ENCODE measurements around the gene SFTA2. TPM values are rescaled to one million over a fixed set of nuclear protein-coding genes. Genes with fewer than 3 reads are reported as not detected.

The SFTA2 gene
- total RNA-seq = not detected in 2 replicates

DNA sequence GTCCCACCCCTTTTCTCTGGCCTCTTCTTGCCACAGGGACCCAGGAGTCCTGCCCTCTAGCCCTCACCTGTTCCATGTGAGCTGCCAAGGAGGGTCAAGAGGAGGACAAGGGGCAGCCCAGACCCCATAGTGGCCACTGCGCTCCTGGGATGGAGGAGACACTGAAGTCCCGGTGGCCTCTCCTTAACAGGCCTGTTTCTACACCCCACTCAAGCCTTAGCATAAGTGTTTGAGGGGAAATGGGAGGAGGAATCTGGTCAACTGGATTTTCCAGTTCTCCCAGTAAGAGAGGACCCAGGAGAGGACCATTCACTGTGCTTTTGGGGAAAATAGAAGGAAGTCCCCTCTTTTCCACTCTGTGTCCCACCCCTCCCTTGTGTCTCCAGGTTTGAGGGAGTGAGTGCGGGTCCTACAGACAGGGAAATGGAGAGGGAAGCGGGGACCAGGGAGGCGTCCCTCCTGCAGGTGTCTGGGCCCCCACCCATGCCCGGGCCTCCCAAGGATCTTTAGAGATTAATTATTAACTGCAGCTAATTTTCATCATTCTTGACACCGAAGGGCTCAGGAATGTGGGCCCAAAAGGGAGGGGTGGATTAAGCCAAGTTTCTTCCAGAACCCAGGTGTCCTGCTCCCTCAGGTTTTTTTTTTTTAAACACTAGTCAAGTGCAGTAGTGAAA lies at the start of gene SFTA2:
Gene SFTA2 (minus strand): TSS at position 202 of the 677 bp plus-strand sequence. CDS start 74 bp downstream, at position 128.

DNA sequence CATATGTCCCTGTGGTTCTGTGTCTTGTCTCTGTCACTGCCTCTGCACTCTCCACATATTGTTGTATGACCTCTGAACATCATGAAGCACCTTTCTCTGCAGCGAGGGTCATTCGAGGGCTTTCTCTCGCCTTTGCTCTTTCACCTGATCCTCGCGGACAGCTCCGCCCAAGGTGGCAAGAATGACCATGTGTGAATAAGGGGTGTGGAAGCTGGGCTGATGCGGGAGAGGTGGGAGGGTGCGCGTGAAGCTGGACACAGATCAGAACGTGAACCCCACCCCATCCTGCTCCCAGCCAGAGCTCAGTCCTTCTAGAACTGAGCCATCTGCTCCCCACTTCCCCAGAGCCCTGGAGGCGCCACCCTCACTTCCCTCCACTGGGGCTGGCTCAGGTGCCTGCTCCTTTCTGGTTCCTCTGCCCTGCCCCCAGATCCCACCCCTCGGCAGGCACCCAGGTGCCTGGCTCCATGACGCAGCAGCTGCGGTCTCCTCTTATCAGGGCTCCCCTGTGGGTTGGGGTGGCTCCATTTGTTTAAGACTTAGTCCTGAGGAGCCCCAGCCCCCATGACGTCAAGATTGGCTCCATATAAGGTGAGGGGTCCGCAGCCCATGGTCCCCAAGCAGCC lies 8.5 kb upstream of the SFTA2 start, which contains the start of gene MUCL3:
Gene MUCL3 (plus strand): TSS at position 613 of the 626 bp plus-strand sequence. CDS start 27 bp downstream, outside the sequence.

DNA sequence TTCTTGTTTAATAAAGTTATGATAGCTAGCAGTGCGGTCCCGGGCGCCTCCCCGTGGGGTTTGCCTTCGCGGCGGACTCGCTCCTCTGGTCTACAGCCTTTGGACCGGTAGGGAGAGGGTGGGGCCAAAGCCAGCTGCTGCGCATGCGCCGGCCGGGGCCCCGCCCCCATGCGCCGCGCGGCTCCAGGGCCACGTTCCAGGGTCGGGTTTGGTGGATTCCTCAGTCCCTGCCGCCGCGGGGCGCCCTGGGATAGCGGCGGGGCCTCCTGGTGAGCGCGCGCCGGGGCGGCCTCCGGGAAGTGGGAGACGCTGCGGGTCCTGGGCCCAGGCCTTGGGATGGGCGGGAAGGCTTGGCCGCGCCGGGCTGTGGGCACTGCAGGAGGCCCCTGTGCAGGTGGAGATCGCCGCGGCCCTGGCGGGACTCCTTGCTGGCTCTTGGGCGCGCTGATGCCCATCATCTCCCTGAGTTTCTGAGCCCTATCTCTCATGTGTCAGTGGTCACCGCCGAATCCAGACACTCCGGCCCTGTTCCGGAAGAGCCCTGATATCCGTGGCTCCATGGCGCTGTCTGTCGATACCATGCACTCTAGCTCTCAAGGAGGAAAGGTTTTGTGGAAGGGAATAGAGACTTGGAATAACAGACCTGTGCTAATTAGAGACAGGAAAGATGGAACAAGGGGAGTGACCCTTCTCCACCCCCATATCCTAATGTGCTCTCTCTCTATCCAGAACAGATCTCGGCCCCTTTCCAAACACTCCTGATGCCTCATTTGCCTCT lies 17.7 kb downstream of the SFTA2 start, which contains the start of gene VARS2:
Gene VARS2 (plus strand): TSS at position 163 of the 778 bp plus-strand sequence. CDS start 599 bp downstream, at position 762.

DNA sequence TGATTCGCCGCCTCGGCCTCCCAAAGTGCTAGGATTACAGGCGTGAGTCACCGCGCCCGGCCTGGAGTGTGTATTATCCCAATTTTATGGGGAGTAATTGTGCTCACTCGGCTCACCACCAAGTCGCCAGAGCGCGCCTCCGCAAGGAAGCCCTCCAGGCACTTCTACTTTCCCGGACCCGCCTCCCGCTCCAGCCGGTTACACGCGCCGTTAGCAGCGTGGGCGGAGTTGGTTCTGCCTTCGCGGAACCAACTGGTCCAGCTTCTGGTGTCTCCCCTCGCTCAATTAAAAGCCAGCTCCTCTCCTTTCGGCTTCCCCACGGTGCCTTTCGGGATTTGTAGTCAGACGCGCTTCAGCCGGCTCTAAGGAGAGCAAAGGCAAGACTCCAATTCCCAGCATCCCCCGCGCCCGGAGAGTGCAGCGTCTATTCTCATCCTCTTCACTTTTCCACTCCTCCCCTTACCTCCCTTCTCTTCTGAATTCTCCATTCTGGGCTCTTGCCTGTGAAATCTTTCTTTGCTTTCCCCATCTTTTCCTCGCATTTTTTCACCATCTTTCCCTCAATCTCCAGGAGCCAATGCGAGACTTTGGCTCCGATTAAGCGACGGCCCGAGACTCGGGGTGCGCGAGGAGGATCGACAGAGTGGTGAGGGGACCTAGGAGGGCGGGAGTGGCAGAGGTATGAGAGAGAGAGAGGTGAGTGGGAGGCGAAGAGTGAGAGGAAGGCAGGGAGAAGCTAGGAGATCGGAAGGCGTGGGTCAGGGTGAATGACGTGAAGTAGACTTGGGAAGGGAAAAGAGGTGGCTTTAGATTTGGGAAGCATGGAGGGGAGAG lies 24.0 kb downstream of the SFTA2 start, which contains the start of gene GTF2H4:
Gene GTF2H4 (plus strand): TSS at position 450 of the 834 bp plus-strand sequence.

DNA sequence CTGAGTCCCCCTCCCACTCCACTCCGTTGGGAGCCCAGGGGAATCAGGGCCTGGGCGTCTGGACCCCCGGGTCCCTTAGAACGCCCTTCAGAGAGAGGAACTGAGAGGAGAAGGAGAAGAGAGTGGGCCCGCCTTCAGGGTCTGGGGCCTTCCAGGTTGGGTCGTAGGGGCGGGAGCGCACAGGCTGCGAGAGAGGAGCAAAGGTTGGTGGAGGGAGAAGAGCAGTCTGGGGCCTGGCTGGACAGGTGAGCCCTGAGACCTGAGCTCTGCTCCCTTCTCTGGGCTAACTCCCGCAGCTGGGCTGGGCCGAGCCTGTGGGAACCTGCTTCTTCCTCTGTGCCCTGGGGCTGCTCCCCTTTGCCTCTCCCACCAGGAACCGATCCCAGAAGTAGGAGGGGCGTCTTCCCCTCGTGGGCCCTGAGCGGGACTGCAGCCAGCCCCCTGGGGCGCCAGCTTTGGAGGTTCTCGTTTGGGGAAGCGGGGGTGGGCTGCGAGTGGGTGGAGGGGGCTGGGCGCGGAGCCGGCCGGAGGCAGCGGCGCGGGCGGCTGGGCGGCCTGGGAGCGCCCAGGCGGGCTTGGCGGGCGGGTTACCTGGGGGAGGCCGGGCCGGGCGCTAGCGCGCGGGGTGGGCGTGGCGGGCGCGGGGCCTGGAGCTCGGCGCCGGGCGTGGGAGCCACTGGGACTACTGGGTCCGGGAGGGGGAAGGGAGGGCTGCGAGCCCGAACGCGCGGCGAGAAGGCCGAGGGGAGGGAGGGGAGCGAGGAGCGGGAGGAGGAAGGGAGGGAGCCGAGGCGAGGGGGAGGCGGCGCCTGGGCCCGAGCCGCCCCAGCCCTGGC lies 48.1 kb downstream of the SFTA2 start, which contains the start of gene DDR1:
Gene DDR1 (plus strand): TSS at position 835 of the 836 bp plus-strand sequence. CDS start 4,211 bp downstream, outside the sequence.

Other genes with a start within 250 kb of the SFTA2 start
- gene PPP1R18, start 245.5 kb downstream of the SFTA2 start, total RNA-seq = 60.1 and 75.4 TPM in 2 replicates
- gene NRM, start 241.2 kb downstream of the SFTA2 start, total RNA-seq = 17.7 and 26.2 TPM in 2 replicates
- gene MDC1, start 214.9 kb downstream of the SFTA2 start, total RNA-seq = 9.9 and 14.3 TPM in 2 replicates
- 856 and 2,016 TPM in 2 replicates for gene TUBB, start 211.8 kb downstream of the SFTA2 start, total RNA-seq
- 127 and 150 TPM in 2 replicates for gene FLOT1, start 189.5 kb downstream of the SFTA2 start, total RNA-seq
- gene IER3, start 187.6 kb downstream of the SFTA2 start, total RNA-seq = 123 and 201 TPM in 2 replicates
- gene DDR1, start 47.7 kb downstream of the SFTA2 start, total RNA-seq = 55.7 and 224 TPM in 2 replicates
- 21.0 and 27.5 TPM in 2 replicates for gene GTF2H4, start 24.0 kb downstream of the SFTA2 start, total RNA-seq
- gene VARS2, start 17.9 kb downstream of the SFTA2 start, total RNA-seq = 26.1 and 43.4 TPM in 2 replicates
- not detected in 2 replicates for gene MUCL3, start 8.8 kb upstream of the SFTA2 start, total RNA-seq
- gene MUC21, start 51.5 kb upstream of the SFTA2 start, total RNA-seq = not detected in 2 replicates
- not detected in 2 replicates for gene MUC22, start 78.3 kb upstream of the SFTA2 start, total RNA-seq
- gene C6orf15, start 180.4 kb upstream of the SFTA2 start, total RNA-seq = 0.13 and 2.0 TPM in 2 replicates
- gene PSORS1C1, start 182.6 kb upstream of the SFTA2 start, total RNA-seq = 0.49 and 1.4 TPM in 2 replicates
- 0.25 TPM in 1 of 2 replicates, not detected in the other for gene CDSN, start 188.3 kb upstream of the SFTA2 start, total RNA-seq
- gene PSORS1C2, start 206.9 kb upstream of the SFTA2 start, total RNA-seq = not detected in 2 replicates
- 20.0 and 26.2 TPM in 2 replicates for gene CCHCR1, start 225.6 kb upstream of the SFTA2 start, total RNA-seq
- gene TCF19, start 226.4 kb upstream of the SFTA2 start, total RNA-seq = 10.9 and 61.3 TPM in 2 replicates
- 4.4 and 7.2 TPM in 2 replicates for gene POU5F1, start 238.5 kb upstream of the SFTA2 start, total RNA-seq